ENCODE results near the gene ABCA13. TPM values are rescaled to one million over a fixed set of nuclear protein-coding genes. Genes with fewer than 3 reads are reported as not detected.
A peak's percentile ranks its signal among the peaks of the same experiment; 100 is the strongest.

The ABCA13 gene
- total RNA-seq, 1 experiment from 2014 or later, result 0.76 TPM

DNA sequence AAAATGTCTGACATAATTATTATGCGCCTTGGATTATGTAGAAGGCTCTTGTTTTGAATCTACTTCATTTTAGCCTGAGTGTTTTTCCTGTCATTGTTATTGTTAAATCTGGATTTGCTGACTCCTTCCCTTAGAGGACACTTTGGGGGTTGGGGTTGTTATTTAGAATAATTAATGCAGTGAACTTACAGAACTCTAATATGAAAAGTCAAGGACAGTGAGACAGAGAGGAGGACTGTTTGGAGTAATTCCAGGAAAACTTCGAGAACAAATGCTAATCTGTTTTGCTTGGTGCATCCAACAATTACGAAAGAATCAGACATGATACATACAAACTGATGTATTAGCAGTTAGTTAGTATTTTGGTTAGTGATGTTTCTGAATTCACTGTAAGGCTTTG is 146.1 kb downstream of the ABCA13 start:
- Histone ChIP-seq H3K9me3 (ENCODE audit: insufficient read depth, low read depth) (no peaks in the 10 kb centered on the region), H3K27ac (no peak overlapping the region), H3K4me2 (no peak overlapping the region), H4K20me1 (ENCODE audit: insufficient read depth) (no peaks in the 10 kb centered on the region), H3K36me3 (ENCODE audit: low read depth) (no peaks in the 10 kb centered on the region), H3K4me3 (no peak overlapping the region), H3K4me1 (replicated peaks; ENCODE audit: insufficient read depth) (no peaks in the 10 kb centered on the region), H3K79me2 (ENCODE audit: low read depth) (no peaks in the 10 kb centered on the region), H3F3A (ENCODE audit: insufficient read depth, low read depth) (no peaks in the 10 kb centered on the region), H3K9me2 (ENCODE audit: insufficient read depth) (no peaks in the 10 kb centered on the region), H2AFZ (no peak overlapping the region), H3K27me3 (ENCODE audit: insufficient read depth, low read depth) (peaks cover 14% of the 10 kb centered on the region; the same call in 1 of the 2 replicates)
- POLR2A ChIA-PET (ENCODE audit: unreplicated experiment), result no interaction called here
- no TSS peak for BruUV-seq (replicated peaks)
- CTCF ChIA-PET, result no interaction called here
- intact Hi-C loops (cut with micrococcal nuclease; ENCODE audit: unreplicated experiment), result no loop called here
- no peak for TF ChIP-seq EZH2 (IDR thresholded peaks at IDR 0.05; ENCODE audit: low read depth)
- TF ChIP-seq, protein P1, sequence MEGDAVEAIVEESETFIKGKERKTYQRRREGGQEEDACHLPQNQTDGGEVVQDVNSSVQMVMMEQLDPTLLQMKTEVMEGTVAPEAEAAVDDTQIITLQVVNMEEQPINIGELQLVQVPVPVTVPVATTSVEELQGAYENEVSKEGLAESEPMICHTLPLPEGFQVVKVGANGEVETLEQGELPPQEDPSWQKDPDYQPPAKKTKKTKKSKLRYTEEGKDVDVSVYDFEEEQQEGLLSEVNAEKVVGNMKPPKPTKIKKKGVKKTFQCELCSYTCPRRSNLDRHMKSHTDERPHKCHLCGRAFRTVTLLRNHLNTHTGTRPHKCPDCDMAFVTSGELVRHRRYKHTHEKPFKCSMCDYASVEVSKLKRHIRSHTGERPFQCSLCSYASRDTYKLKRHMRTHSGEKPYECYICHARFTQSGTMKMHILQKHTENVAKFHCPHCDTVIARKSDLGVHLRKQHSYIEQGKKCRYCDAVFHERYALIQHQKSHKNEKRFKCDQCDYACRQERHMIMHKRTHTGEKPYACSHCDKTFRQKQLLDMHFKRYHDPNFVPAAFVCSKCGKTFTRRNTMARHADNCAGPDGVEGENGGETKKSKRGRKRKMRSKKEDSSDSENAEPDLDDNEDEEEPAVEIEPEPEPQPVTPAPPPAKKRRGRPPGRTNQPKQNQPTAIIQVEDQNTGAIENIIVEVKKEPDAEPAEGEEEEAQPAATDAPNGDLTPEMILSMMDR (conservative IDR thresholded peaks at IDR 0.05), result no peak
- DNase-seq, result no peak

DNA sequence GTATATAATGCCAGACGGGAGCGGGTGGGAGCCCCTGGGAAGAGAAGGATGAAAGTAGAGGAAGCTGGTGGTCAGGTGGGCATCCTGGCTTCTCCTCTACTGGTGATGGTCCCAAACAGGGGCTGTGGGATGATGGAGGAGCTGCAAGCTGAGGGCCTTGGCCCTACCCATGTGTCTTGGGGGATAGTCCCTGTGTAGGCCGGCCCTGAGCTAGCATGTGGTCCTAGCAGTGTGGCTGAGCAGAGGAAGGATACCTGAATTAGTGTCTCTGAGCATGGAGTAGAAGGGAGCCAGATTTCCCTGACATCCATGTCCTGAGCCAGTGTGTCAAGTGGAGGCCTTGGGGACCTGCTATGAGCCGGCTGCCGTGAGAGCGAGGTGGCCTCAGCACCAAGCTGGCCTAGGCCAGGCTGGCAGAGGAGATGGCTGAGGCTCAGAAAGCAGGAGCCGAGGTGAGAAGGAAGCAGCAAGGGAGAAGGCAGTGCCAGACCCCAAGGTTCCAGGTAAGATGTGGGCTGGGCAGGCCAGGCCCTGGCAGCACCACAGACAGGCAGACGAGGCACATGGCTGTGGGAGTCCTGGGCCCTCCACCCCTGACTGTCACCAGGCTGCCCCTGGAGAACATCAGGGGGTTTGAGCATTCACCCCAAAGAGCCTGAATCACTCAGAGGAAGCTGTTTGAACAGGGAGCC is 150.2 kb downstream of the ABCA13 start:
- Histone ChIP-seq H3K4me1 (replicated peaks; ENCODE audit: insufficient read depth) (no peaks in the 10 kb centered on the region), H3K4me2 (no peak overlapping the region), H3K27ac (no peak overlapping the region), H3K9me3 (ENCODE audit: insufficient read depth, low read depth) (no peaks in the 10 kb centered on the region), H4K20me1 (ENCODE audit: insufficient read depth) (no peaks in the 10 kb centered on the region; the same call in 1 of the 2 replicates), H2AFZ (no peak overlapping the region), H3K9me2 (ENCODE audit: insufficient read depth) (no peaks in the 10 kb centered on the region), H3K4me3 (no peak overlapping the region), H3F3A (ENCODE audit: insufficient read depth, low read depth) (no peaks in the 10 kb centered on the region), H3K27me3 (ENCODE audit: insufficient read depth, low read depth) (peaks cover 27% of the 10 kb centered on the region; the same call in 1 of the 2 replicates), H3K36me3 (ENCODE audit: low read depth) (no peaks in the 10 kb centered on the region), H3K79me2 (ENCODE audit: low read depth) (no peaks in the 10 kb centered on the region)
- POLR2A ChIA-PET (ENCODE audit: unreplicated experiment), result no interaction called here
- intact Hi-C loops (cut with micrococcal nuclease; ENCODE audit: unreplicated experiment), result no loop called here
- CTCF ChIA-PET, result no interaction called here
- TF ChIP-seq, protein P1 (conservative IDR thresholded peaks at IDR 0.05), result no peak
- no peak for TF ChIP-seq EZH2 (IDR thresholded peaks at IDR 0.05; ENCODE audit: low read depth)
- BruUV-seq (replicated peaks), result no TSS peak
- no peak for DNase-seq

DNA sequence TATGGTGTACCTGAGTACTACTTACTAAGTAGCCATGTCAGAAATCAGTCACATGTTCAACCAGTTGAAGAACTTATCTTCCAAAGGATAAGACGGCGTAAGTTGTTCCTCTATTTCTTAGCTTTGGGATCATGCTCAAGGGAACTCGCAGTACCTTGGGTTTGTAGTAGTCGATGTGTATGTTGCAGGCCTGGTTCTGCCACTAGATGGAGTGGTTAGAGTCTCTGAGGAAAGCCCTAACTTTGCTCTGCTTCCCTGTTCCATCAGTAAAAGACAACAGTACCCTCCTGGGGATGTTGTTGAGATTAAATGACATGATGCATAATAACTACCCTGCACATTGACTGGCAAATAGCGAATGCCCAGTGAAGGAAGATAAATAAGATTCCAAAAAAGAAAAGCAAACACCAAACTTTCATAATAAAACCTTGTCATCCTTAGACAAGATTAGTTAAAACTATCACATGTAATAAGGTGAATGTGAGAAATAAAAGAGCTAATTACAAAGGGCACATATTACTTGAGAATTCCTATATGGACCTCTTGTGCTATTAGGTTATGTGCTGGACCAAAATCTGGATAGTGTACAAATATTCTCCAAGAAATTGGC is 165.9 kb downstream of the ABCA13 start:
- Histone ChIP-seq H3K27ac (no peak overlapping the region), H3K9me3 (ENCODE audit: insufficient read depth, low read depth) (no peaks in the 10 kb centered on the region), H3K4me2 (no peak overlapping the region), H3K36me3 (ENCODE audit: low read depth) (no peaks in the 10 kb centered on the region), H3K9me2 (ENCODE audit: insufficient read depth) (no peaks in the 10 kb centered on the region), H3K27me3 (ENCODE audit: insufficient read depth, low read depth) (peaks cover 32% of the 10 kb centered on the region), H4K20me1 (ENCODE audit: insufficient read depth) (no peaks in the 10 kb centered on the region), H3K79me2 (ENCODE audit: low read depth) (no peaks in the 10 kb centered on the region), H3F3A (ENCODE audit: insufficient read depth, low read depth) (no peaks in the 10 kb centered on the region), H3K4me1 (replicated peaks; ENCODE audit: insufficient read depth) (no peaks in the 10 kb centered on the region), H3K4me3 (no peak overlapping the region), H2AFZ (no peak overlapping the region)
- ChIA-PET POLR2A (ENCODE audit: unreplicated experiment) (interaction anchor here (0.6 kb wide), 1 partner anchor 1020 kb away, joined by 3 read pairs; no protein-coding TSS in a partner anchor), CTCF (no interaction called here)
- peak in 1 of 2 experiments; percentile 18 for DNase-seq
- TF ChIP-seq EZH2 (IDR thresholded peaks at IDR 0.05; ENCODE audit: low read depth), result no peak
- TF ChIP-seq, protein P1 (conservative IDR thresholded peaks at IDR 0.05), result peak; percentile 63
- intact Hi-C loops (cut with micrococcal nuclease; ENCODE audit: unreplicated experiment), result loop anchor here (10.0 kb wide), 1 partner anchor 538 kb away; no protein-coding TSS in a partner anchor
- BruUV-seq (replicated peaks), result no TSS peak

Data from PC-9 (cell line).